K562 (cell line): Measurements from ENCODE around the gene LAMA1.

Experiments
- CTBP1 ChIP-seq: fragments of 450-650 bp; IDR thresholded peaks from 2 replicates; pipeline ENCODE4 v1.6.1; 2016; ENCODE audit warnings: borderline replicate concordance
- MYC ChIP-seq, 2 experiments: fragments of 250-450 bp in 1 of 2; sonication (Bioruptor Pico) in 1 of 2; IDR thresholded peaks; 2 replicates each; pipeline versions ENCODE4 v1.5.1 to v1.6.1; 2012 to 2021; ENCODE audit warnings: low read depth in 2 of 2, borderline replicate concordance in 1 of 2, improper control_type of control experiment in 1 of 2, low read length in 1 of 2, mild to moderate bottlenecking in 1 of 2, moderate library complexity in 1 of 2
- NFYB ChIP-seq: IDR thresholded peaks from 2 replicates; pipeline ENCODE4 v1.6.1; 2011; ENCODE audit warnings: mild to moderate bottlenecking, moderate library complexity; ENCODE audit not compliant: insufficient read length; ENCODE audit errors: extremely low read depth
- ZBTB8A ChIP-seq: fragments of 450-650 bp; IDR thresholded peaks from 2 replicates; pipeline ENCODE4 v1.6.1; 2018; ENCODE audit warnings: mild to moderate bottlenecking, moderate library complexity; ENCODE audit not compliant: partially characterized antibody
- ZEB2 ChIP-seq: fragments of 450-650 bp; IDR thresholded peaks from 2 replicates; pipeline ENCODE4 v1.6.1; 2016
- TF ChIP-seq, protein P1 (sequence below), 3 experiments: IDR thresholded peaks in 2 of 3; conservative IDR thresholded peaks in 1 of 3; 2 replicates each; pipeline ENCODE4 v1.5.1; 2011 to 2012; ENCODE audit warnings: low read length in 3 of 3, mild to moderate bottlenecking in 3 of 3, control low read depth in 2 of 3, improper control_type of control experiment in 1 of 3, inconsistent platforms in 1 of 3, low read depth in 1 of 3, mixed read lengths in 1 of 3, moderate library complexity in 1 of 3; ENCODE audit not compliant: insufficient read depth in 2 of 3
- TF ChIP-seq, protein P2 (sequence below), 2 experiments: fragments of 450-650 bp in 1 of 2; sonication (generic) in 1 of 2; formaldehyde crosslinking in 1 of 2; IDR thresholded peaks in 1 of 2; conservative IDR thresholded peaks in 1 of 2; 2 replicates each; pipeline versions ENCODE4 v1.6.1 to v1.8.1; 2016 to 2023; ENCODE audit warnings: mild to moderate bottlenecking in 2 of 2, moderate library complexity in 2 of 2, inconsistent platforms in 1 of 2, missing genetic modification reagents in 1 of 2
- TF ChIP-seq, protein P3 (sequence below): IDR thresholded peaks from 2 replicates; pipeline ENCODE4 v1.6.1; 2014; ENCODE audit warnings: antibody characterized with exemption
- TF ChIP-seq, protein P4 (sequence below): sonication (generic); formaldehyde crosslinking; IDR thresholded peaks from 2 replicates; pipeline ENCODE4 v1.8.1; 2022; ENCODE audit warnings: missing genetic modification reagents

DNA sequence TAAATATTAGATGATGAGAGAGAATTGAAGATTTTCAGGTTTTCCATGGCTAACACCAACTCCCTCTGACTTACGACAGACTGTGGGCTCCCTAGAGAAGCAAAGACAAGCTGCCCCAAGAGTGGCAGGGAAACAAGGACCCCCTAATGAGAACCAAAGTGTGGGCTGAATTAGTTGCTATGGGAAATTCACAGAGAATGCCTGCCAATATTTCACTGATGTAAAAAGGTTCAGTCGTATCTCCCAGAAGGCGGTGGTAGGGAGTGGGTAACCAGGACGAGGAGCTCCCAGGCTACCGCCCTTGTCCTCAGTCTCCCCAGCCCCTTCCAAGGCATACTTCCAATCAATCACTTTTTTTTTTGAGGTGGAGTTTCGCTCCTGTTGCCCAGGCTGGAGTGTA lies 113.6 kb downstream of the LAMA1 start:
- TF ChIP-seq, protein P1, sequence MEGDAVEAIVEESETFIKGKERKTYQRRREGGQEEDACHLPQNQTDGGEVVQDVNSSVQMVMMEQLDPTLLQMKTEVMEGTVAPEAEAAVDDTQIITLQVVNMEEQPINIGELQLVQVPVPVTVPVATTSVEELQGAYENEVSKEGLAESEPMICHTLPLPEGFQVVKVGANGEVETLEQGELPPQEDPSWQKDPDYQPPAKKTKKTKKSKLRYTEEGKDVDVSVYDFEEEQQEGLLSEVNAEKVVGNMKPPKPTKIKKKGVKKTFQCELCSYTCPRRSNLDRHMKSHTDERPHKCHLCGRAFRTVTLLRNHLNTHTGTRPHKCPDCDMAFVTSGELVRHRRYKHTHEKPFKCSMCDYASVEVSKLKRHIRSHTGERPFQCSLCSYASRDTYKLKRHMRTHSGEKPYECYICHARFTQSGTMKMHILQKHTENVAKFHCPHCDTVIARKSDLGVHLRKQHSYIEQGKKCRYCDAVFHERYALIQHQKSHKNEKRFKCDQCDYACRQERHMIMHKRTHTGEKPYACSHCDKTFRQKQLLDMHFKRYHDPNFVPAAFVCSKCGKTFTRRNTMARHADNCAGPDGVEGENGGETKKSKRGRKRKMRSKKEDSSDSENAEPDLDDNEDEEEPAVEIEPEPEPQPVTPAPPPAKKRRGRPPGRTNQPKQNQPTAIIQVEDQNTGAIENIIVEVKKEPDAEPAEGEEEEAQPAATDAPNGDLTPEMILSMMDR (IDR thresholded peaks at IDR 0.05 in 2 of 3, conservative IDR thresholded peaks at IDR 0.05 in 1 of 3; ENCODE audit: insufficient read depth in 2 of 3, low read depth in 1 of 3, low read length in 3 of 3) = no peak
- TF ChIP-seq ZBTB8A (no peak), MYC (IDR thresholded peaks at IDR 0.05; ENCODE audit: low read depth, low read length) (no peak), MYC (CRISPR knock-in tag; IDR thresholded peaks at IDR 0.05; ENCODE audit: borderline replicate concordance, low read depth) (no peak), ZEB2 (no peak), NFYB (no peak), CTBP1 (no peak)
- TF ChIP-seq, protein P2, sequence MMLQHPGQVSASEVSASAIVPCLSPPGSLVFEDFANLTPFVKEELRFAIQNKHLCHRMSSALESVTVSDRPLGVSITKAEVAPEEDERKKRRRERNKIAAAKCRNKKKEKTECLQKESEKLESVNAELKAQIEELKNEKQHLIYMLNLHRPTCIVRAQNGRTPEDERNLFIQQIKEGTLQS (IDR thresholded peaks at IDR 0.05) = no peak
- TF ChIP-seq, protein P2 (CRISPR knock-in tag; conservative IDR thresholded peaks at IDR 0.05) = no peak
- TF ChIP-seq, protein P3, sequence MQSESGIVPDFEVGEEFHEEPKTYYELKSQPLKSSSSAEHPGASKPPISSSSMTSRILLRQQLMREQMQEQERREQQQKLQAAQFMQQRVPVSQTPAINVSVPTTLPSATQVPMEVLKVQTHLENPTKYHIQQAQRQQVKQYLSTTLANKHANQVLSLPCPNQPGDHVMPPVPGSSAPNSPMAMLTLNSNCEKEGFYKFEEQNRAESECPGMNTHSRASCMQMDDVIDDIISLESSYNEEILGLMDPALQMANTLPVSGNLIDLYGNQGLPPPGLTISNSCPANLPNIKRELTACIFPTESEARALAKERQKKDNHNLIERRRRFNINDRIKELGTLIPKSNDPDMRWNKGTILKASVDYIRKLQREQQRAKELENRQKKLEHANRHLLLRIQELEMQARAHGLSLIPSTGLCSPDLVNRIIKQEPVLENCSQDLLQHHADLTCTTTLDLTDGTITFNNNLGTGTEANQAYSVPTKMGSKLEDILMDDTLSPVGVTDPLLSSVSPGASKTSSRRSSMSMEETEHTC = no peak
- TF ChIP-seq, protein P4, sequence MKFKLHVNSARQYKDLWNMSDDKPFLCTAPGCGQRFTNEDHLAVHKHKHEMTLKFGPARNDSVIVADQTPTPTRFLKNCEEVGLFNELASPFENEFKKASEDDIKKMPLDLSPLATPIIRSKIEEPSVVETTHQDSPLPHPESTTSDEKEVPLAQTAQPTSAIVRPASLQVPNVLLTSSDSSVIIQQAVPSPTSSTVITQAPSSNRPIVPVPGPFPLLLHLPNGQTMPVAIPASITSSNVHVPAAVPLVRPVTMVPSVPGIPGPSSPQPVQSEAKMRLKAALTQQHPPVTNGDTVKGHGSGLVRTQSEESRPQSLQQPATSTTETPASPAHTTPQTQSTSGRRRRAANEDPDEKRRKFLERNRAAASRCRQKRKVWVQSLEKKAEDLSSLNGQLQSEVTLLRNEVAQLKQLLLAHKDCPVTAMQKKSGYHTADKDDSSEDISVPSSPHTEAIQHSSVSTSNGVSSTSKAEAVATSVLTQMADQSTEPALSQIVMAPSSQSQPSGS (CRISPR knock-in tag) = no peak
